HG03139 (cell line): ENCODE measurements around the gene ETAA1.

ENCODE experiments used
- ATAC-seq: cut with Tn5 transposase; IDR thresholded peaks from one replicate; pipeline ENCODE4 v1.9.1; 2021; ENCODE audit not compliant: unreplicated experiment

The ETAA1 gene

DNA sequence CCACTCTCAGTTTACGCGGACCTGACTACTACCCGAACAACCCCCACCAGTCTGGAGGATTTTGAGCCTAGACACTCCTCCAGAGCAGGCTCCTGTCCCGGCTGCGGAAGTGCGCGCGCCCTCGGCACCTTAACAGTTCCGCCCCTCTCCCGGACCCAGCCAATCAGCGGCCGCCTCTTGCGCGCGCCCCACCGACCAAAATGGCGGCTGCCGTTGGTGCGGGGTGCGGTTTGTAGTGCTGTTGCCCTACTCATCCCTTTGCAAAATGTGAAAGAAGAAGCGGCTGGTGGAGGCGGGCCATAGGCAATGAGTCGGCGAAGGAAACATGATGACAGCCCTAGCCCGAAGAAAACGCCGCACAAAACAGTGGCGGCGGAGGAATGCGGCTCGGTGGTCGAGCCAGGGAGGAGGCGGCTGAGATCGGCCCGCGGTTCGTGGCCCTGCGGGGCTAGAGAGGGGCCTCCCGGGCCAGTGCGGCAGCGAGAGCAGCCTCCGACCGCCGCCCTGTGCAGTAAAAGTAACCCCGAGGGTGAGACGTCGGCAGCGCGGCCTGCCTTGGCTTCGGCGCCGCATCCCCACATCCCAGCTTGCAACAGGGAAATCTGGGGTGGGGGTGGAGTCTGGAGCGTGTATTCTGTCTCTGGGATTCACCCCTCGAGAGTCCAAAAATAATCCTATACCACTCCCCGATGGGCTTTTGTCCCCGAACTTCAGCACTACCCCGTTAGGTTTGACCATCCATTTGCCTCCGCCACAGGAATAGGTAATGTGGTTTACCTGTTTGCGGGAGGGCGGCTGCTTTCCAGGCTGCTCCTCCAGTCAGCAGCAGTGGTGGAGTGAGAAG, at the start of gene ETAA1:
Gene ETAA1 (plus strand): TSS at position 191 of the 844 bp plus-strand sequence. CDS start 116 bp downstream, at position 307.
- peak; percentile 99 for ATAC-seq

DNA sequence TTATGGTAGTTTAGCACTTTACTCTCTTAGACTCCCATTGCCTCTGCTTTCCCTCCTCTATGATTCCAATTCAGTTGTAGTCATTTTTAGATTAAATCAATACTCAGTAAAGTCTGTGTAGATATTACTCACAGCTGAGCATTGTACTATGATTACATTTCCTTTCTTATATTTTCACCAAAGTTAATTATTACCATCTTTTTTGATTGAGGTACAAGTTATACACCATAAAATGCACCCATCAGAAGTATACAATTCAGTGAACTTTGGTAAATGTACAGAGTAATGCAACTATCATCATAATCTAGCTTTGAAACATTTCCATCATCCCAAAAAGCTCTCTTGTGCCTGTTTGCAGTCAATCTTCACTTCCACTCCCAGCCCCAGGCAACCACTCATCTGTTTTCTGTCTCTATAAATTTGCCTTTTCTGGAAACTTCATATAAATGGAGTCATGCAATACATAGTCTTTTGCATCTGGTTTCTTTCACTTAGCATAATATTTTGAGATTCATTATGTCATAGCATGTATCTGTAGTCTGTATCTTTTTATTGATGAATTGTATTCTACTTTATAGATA, 30.2 kb upstream of the ETAA1 start:
- no peak for ATAC-seq

- ATAC-seq = no peak
Measured at GRCh38 chr2:67374481-67374880, 22.7 kb upstream of the ETAA1 start.

DNA sequence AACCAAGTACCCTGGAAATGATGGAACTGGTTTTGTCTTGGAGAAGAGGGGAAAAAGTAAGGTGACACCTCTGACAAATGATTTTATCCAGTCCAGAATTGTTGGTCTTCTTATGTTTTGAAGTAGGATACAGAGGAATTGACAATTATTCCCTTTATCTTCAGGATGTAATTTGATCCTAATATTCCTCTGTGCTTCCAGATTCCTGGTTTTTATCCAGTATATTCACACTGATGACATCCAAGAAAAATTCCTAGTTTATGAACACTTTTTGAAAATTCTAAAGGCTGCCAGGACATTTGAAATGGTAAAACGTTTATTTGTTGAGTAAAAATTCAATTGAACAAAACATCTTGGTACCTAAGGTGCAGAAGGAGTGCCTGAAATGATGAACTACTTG, 22.2 kb upstream of the ETAA1 start:
- no peak for ATAC-seq

GRCh38 chr2:67378555-67378954, 18.6 kb upstream of the ETAA1 start:
- no peak for ATAC-seq

DNA sequence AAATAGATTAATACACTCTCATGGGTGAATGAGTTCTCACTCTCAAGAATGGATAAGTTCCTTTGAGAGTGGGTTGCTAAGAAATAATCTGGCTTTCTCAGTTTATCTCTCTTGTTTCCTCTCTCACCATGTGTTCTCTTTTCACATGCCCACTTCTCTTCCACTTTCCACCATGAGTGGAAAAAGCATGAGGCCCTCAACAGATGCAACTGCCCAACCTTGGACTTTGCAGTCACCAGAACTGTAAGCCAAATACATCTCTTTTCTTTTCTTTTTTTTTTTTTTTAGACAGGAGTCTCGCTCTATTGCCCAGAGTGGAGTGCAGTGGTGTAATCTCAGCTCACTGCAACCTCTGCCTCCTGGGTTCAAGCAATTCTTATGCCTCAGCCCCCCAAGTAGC, 18.1 kb upstream of the ETAA1 start:
- ATAC-seq = no peak

DNA sequence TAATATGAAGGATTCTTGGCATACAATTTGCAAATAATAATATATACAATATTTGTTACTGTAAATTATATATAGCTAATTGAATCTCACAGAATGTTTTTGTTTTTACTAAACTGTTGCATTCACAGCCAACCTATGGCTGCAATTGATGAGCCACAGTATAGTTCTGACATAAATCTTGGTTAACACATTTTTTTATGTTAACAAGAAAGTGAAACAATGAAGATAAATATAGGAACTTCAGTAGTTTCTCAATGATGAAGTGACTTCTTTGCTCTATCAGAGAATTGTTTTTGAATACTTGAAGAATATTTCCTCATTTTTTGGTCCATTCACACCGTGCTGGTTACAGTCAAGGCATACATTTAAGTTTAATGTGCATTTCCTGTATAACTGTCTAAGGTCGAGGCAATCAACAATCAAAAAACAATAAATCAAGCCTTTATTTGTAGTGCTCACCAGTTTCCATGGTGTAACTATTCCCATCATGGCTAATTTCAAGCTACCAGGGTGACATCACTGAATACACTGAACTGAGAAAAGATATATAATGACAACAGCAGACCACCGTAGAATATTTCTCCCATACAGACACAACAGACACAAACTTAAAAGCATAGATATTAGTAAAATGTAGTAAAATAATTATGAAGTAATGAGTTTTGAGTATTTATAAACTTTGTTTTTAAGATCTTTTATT, 12.9 kb upstream of the ETAA1 start:
- no peak for ATAC-seq

- ATAC-seq = no peak
Measured at GRCh38 chr2:67388680-67389079, 8.5 kb upstream of the ETAA1 start.

DNA sequence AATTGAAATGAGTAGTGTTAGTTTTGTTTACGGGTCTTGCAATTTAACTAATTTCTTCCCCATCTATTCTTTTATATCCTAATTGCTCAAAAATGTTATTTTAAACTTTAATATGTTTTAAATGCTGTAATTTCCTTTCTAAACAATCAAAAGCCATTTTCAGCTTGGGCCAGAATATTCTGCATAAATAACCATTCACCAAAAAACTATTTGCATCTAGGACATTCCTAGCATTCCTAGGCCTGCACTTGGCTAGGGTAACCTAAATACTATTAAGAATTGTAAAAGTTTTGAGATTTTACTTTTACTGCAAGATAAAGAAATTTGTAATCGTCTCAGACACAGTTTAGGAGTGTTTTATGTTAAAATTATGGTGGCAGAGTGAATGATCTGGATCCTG, 7.8 kb upstream of the ETAA1 start:
- no peak for ATAC-seq

DNA sequence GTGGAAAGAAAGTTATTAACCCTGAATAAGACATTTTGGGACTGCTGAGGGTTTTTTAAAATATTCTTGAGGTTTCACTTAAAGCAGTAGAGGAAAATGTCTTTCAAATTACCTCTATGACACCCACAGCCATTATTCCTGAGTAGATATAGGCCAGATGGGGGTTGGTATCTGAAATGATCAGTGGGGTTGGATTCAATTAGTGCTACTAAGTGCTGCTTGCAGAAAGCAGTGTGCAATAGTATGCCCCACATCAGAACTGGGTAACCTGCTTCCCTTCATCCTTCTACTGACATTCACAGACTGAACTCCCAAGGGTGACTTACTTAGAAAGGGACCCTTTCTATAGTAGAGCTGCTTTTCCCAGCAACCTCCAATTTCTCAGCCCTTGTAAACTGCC, 7.3 kb upstream of the ETAA1 start:
- ATAC-seq = no peak

- ATAC-seq = no peak
Measured at GRCh38 chr2:67393237-67393636, 3.9 kb upstream of the ETAA1 start.

DNA sequence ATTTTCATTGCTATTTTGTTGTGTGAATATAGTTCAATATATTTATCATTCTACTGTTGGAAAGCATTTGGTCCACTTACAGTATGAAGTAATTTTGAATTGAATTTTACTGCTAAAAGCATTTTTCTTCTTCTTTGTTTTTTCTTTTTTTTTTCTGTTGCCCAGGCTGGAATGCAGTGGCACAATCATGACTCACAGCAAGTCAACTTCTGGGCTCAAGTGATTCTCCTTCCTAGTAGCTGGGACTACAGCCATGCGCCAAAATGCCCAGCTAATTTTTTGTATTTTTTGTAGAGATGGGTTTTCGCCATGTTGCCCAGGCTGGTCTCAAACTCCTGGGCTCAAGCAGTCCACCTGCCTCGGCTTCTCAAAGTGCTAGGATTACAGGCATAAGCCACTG, 2.4 kb upstream of the ETAA1 start:
- no peak for ATAC-seq

- no peak for ATAC-seq
Measured at GRCh38 chr2:67399144-67399543, 2.0 kb downstream of the ETAA1 start.

- ATAC-seq = no peak
Measured at GRCh38 chr2:67399831-67400489, 2.8 kb downstream of the ETAA1 start.

DNA sequence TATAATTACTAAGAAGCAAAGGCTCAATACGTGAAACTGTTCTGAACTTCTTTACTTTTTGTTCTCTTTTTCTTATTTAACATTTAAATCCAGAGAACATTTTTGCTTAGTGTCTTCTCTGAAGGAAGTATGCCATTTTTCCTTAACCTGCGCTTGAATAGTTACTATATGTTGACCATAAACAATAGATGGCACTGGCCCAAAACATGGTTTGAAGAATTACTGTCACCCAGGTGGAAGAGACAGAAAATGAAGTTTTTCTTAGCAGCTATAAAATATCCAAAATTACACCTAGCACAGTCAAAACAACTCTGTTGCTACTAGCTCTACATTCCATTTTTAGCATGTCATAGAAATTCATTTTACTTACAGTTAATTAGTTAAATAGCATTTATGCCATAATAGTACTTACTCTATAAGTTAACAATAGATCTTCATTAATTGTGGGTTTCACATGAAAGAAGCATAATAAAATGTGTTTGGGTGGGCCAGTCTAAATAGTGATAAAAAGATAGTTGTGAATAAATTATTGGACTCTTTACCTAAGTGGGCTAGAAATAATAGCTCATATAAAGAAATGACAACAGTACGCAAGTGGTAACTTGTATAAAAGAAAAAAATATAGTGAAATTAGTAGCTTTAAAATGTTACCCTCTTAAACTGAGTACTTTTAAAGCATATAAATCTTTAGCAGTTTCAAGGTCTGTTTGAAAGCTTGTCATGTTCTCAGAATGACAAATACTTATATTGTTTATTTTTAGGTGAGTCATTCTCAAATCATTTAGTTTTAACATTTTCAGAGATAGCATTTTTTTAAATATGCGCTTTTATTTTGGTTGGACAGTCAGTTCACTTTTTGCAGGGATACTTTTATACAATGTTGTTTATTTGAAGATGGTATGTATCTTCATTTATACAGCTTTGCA, 3.7 kb downstream of the ETAA1 start:
- ATAC-seq = no peak

DNA sequence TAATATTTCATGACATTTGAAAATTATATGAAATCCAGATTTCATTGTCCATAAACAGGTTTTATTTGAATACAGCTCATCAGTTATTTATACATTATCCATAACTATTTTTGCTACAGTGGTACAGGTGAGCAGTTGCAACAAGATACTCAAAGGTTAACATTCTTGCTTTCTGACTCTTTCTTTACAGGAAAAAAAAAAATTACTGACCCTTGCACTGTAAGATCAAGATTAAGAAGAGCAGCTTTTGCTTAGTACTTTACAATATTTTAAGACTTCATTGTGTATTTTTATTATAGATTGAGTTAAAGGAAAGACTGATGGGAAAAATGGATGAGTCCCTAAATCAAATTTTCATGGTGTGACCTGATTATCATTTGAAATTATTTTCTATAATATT, 11.2 kb downstream of the ETAA1 start:
- no peak for ATAC-seq

DNA sequence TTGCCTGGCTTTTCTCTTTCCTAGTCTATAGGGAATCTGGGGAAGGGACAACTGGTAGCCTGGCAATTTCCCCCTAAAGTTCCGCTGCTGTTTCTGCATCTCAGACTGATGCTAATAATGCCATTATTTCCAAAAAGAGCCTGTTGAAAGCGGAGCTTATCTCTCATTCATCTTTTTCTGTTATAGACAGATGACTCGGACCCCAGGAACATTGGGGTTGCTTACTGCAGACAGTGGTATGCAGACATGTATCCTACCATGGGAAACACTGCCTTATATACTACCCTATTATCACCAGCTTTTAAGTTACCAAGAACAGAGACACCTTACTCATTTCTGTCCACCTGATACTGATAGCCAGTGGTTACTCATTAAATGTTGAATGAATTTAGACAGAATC, 15.3 kb downstream of the ETAA1 start:
- ATAC-seq = no peak

DNA sequence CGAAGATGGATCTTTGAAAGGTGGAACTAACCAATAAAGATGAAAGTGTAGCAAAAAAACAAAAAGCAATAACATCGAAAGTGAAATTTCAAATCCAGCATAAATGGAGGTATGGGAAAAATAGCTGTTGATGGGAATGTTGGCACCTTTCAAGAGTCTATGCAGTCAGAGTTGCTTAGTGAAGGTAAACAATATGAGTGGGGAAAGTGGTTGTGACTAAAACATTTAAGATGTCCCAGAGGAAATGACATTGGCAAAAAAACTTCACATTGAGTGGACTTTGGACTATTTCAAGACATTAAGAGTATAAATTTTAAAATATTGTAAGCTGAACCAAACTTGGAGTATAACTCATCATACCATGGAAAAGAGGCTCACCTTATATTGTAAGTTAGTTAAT, 17.7 kb downstream of the ETAA1 start:
- no peak for ATAC-seq

- no peak for ATAC-seq
Measured at GRCh38 chr2:67416136-67416535, 19.0 kb downstream of the ETAA1 start.

DNA sequence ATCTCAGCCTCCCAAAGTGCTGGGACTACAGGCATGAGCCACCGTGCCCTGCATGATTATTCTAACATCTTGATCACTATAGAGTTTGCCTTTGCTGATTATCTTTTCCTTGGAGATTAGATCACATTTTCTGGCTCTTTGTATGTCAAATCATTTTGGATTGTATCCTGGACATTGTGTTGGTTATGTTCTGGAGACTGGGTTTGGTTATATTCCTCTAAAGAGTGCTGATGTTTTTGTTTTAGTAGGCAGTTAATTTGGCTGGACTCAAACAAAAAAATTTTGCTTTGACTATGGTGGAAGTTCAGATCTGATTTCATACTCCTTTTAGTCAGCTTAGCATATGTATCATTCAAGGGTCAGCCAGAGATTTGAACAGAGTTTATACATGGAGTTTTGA, 26.4 kb downstream of the ETAA1 start:
- no peak for ATAC-seq

DNA sequence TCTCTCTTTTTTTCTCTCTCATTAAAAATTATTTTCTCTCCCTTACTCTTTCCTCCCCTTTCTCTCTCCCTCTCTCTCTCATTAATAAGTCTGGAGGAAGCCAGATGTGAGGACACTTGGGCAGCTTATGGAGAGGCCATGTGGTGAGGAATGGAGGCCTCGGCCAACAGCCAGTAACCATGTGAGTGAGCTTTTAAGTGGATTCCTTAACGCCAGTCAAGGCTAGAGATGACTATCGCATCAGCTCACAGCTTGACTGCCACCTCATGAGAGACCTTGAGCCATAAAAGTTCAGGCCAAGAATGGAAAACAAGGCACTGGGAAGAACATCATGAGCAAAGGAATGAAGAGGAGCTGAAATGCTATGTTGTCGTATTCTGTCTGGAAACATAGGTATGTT, 39.1 kb downstream of the ETAA1 start:
- no peak for ATAC-seq
